Astrocyte (in vitro differentiated cells and primary cell): Measurements from ENCODE around the gene CTSW. TPM values are rescaled to one million over a fixed set of nuclear protein-coding genes. Genes with fewer than 3 reads are reported as not detected.

Experiments used
- DNase-seq: peaks from one replicate; pipeline ENCODE4 v3.0.0-alpha.2; 2010; ENCODE audit warnings: low read depth
- FAIRE-seq: peaks from 2 replicates; lab custom pipeline; 2011; peaks lifted over from hg19 to GRCh38; lab: Jason Lieb, UNC
- H2AFZ ChIP-seq: 2 replicates; pipeline ENCODE4 v1.6.0; 2012; ENCODE audit warnings: low read depth, low read length, inconsistent platforms
- H3K27ac ChIP-seq: 2 replicates; pipeline ENCODE4 v1.5.1; 2011; ENCODE audit warnings: low read depth, low read length, inconsistent platforms
- H3K27me3 ChIP-seq: 2 replicates; pipeline ENCODE4 v1.6.0; 2011; ENCODE audit warnings: low read length, inconsistent platforms; ENCODE audit not compliant: insufficient read depth
- H3K36me3 ChIP-seq: 2 replicates; pipeline ENCODE4 v1.5.1; 2011; ENCODE audit warnings: low read length, inconsistent platforms; ENCODE audit not compliant: insufficient read depth
- H3K4me1 ChIP-seq: 2 replicates; pipeline ENCODE4 v1.5.1; 2011; ENCODE audit warnings: low read length, inconsistent platforms; ENCODE audit not compliant: insufficient read depth
- H3K4me2 ChIP-seq: 2 replicates; pipeline ENCODE4 v1.6.0; 2012; ENCODE audit warnings: low read length, inconsistent platforms
- H3K4me3 ChIP-seq: 2 replicates; pipeline ENCODE4 v1.5.1; 2011; ENCODE audit warnings: low read depth, mild to moderate bottlenecking, low read length, inconsistent platforms; ENCODE audit not compliant: insufficient read depth
- H3K79me2 ChIP-seq: 2 replicates; pipeline ENCODE4 v1.6.0; 2012; ENCODE audit warnings: mild to moderate bottlenecking, low read length, inconsistent platforms; ENCODE audit not compliant: insufficient read depth
- H3K9ac ChIP-seq: 2 replicates; pipeline ENCODE4 v1.6.0; 2012; ENCODE audit warnings: mild to moderate bottlenecking, low read length, inconsistent platforms
- H3K9me3 ChIP-seq: 2 replicates; pipeline ENCODE4 v1.5.1; 2012; ENCODE audit warnings: low read depth, mild to moderate bottlenecking, low read length, inconsistent platforms; ENCODE audit not compliant: insufficient read depth
- H4K20me1 ChIP-seq: 2 replicates; pipeline ENCODE4 v1.6.0; 2012; ENCODE audit warnings: low read length, inconsistent platforms; ENCODE audit not compliant: insufficient read depth
- H3K27ac Mint-ChIP-seq: one replicate; pipeline ENCODE4 v1.8.0; 2021; ENCODE audit warnings: mild to moderate bottlenecking, mixed read lengths; ENCODE audit not compliant: unreplicated experiment
- H3K27me3 Mint-ChIP-seq: one replicate; pipeline ENCODE4 v1.8.0; 2021; ENCODE audit warnings: low read depth, mixed read lengths; ENCODE audit not compliant: unreplicated experiment
- H3K36me3 Mint-ChIP-seq: one replicate; pipeline ENCODE4 v1.8.0; 2021; ENCODE audit warnings: low read depth, mixed read lengths; ENCODE audit not compliant: unreplicated experiment
- H3K4me1 Mint-ChIP-seq: one replicate; pipeline ENCODE4 v1.8.0; 2021; ENCODE audit warnings: low read depth, mixed read lengths; ENCODE audit not compliant: unreplicated experiment
- H3K4me3 Mint-ChIP-seq: one replicate; pipeline ENCODE4 v1.8.0; 2021; ENCODE audit warnings: mild to moderate bottlenecking, moderate library complexity, mixed read lengths; ENCODE audit not compliant: unreplicated experiment
- H3K9me3 Mint-ChIP-seq: one replicate; pipeline ENCODE4 v1.8.0; 2021; ENCODE audit warnings: mild to moderate bottlenecking, mixed read lengths; ENCODE audit not compliant: unreplicated experiment
- CTCF ChIP-seq: IDR thresholded peaks from 2 replicates; pipeline ENCODE4 v1.5.1; 2011; ENCODE audit warnings: low read depth, mild to moderate bottlenecking, inconsistent platforms, low read length, moderate library complexity; ENCODE audit not compliant: insufficient read depth
- EZH2 ChIP-seq: IDR thresholded peaks from 2 replicates; pipeline ENCODE4 v1.6.1; 2012; ENCODE audit warnings: mild to moderate bottlenecking, low read length, inconsistent platforms; ENCODE audit not compliant: insufficient read depth
- total RNA-seq: library from RNA; stranded (reverse); gene quantifications from 2 replicates; pipeline ENCODE4 v1.2.1, GENCODE V29; 2021

The CTSW gene
- total RNA-seq, 1 donor from 2014 or later = not detected

DNA sequence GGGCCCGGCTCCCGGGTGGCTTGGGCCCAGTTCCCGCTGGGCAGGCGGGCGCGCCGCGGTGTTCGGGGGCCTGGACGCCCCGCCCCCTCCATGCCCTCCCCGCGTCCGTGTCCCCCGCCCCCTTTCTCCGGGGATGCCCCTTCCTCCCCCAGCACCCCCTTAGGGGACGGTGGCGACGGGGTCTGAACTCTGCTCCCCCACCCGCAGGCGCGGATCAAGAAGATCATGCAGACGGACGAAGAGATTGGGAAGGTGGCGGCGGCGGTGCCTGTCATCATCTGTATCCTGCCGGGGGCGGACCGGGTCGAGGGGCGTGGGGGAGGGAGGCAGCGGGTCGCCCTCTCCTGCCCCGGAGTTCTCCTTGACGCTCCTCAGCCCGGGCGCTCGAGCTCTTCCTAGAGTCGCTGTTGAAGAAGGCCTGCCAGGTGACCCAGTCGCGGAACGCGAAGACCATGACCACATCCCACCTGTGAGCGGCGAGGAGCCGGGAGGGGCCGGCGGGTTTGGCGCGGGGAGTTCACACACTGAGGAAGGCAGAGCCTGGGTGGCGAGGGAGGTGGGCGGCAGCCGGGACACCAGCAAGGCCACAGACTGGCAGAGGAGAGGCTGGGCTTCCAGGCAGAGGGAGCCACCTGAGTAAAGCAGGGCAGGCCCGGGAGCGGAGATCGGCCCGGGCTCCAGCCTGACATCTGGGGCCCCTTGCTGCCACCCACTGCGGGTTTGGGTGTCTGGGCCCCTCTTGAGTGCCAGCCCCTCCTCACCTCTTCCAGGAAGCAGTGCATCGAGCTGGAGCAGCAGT lies 40.1 kb downstream of the CTSW start:
- Histone ChIP-seq H3K27me3 (no peaks in the 10 kb centered on the region), H3K36me3 (peaks cover 17% of the 10 kb centered on the region), H4K20me1 (peaks cover 9% of the 10 kb centered on the region), H2AFZ (peak overlapping the region; percentile 72), H3K9ac (peak overlapping the region; percentile 80), H3K4me2 (peak overlapping the region; percentile 95), H3K9me3 (no peaks in the 10 kb centered on the region), H3K79me2 (peaks cover 57% of the 10 kb centered on the region), H3K27ac (peak overlapping the region; percentile 63), H3K4me3 (peak overlapping the region; percentile 72), H3K4me1 (peaks cover 46% of the 10 kb centered on the region)
- Mint-ChIP-seq H3K9me3 (no peaks in the 10 kb centered on the region), H3K27ac (no peak overlapping the region), H3K4me3 (peak overlapping the region; percentile 91), H3K36me3 (peaks cover 10% of the 10 kb centered on the region), H3K4me1 (peaks cover 23% of the 10 kb centered on the region), H3K27me3 (no peaks in the 10 kb centered on the region)
- TF ChIP-seq CTCF (no peak), EZH2 (no peak)
- no peak for FAIRE-seq
- DNase-seq = no peak

DNA sequence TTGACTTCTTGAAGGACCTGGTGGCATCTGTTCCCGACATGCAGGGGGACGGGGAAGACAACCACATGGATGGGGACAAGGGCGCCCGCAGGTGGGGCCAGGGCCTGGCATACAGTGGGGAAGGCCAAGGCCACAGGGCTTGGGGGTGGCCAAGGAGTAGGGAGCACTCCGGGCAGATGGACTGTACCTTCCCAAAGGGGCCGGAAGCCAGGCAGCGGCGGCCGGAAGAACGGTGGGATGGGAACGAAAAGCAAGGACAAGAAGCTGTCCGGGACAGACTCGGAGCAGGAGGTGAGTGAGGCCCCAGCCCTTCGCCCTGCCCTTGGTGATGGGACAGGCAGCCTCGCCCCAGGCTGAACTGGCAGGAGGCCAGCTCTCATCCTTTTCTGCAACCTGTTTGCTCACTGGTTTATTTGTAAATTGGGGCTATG lies 40.8 kb downstream of the CTSW start:
- no peaks in the 10 kb centered on the region for H3K27me3 ChIP-seq
- H3K9ac ChIP-seq = peak overlapping the region; percentile 80
- peaks cover 51% of the 10 kb centered on the region for H3K79me2 ChIP-seq
- H3K4me1 ChIP-seq = peaks cover 40% of the 10 kb centered on the region
- H3K27ac ChIP-seq = no peak overlapping the region
- Mint-ChIP-seq H3K4me3 (peak overlapping the region; percentile 91), H3K27me3 (no peaks in the 10 kb centered on the region), H3K27ac (no peak overlapping the region), H3K9me3 (no peaks in the 10 kb centered on the region), H3K4me1 (peaks cover 17% of the 10 kb centered on the region), H3K36me3 (peaks cover 10% of the 10 kb centered on the region)
- H3K9me3 ChIP-seq = no peaks in the 10 kb centered on the region
- no peak for TF ChIP-seq CTCF
- TF ChIP-seq EZH2 = no peak
- FAIRE-seq = no peak
- no peak overlapping the region for H2AFZ ChIP-seq
- H3K36me3 ChIP-seq = peaks cover 17% of the 10 kb centered on the region
- H4K20me1 ChIP-seq = peaks cover 9% of the 10 kb centered on the region
- DNase-seq = no peak
- H3K4me3 ChIP-seq = peak overlapping the region; percentile 72
- peak overlapping the region; percentile 95 for H3K4me2 ChIP-seq
